Spinal cord (tissue), 10 donors: ENCODE results near the gene MBD3L1. TPM values are rescaled to one million over a fixed set of nuclear protein-coding genes. Genes with fewer than 3 reads are reported as not detected.
A peak's percentile ranks its signal among the peaks of the same experiment; 100 is the strongest.

Experiments used
- DNase-seq, 6 donors: peaks; one replicate each; pipeline versions ENCODE4 v3.0.0 to v3.0.0-alpha.2; 2013 to 2015; ENCODE audit warnings: low spot score in 6 of 6, low read depth in 4 of 6
- H3K27ac ChIP-seq: one replicate; pipeline ENCODE4 v1.5.1; 2013; ENCODE audit warnings: low read depth, low read length, control low read depth
- H3K27me3 ChIP-seq: one replicate; pipeline ENCODE4 v1.6.1; 2013; ENCODE audit warnings: low read length; ENCODE audit not compliant: control insufficient read depth, insufficient read depth
- H3K36me3 ChIP-seq: one replicate; pipeline ENCODE4 v1.6.1; 2013; ENCODE audit warnings: low read length; ENCODE audit not compliant: control insufficient read depth, insufficient read depth
- H3K4me1 ChIP-seq: one replicate; pipeline ENCODE4 v1.6.1; 2013; ENCODE audit warnings: low read length; ENCODE audit not compliant: control insufficient read depth, insufficient read depth
- H3K4me3 ChIP-seq: one replicate; pipeline ENCODE4 v1.5.1; 2013; ENCODE audit warnings: low read depth, low read length, control low read depth
- H3K9me3 ChIP-seq: one replicate; pipeline ENCODE4 v1.6.1; 2013; ENCODE audit warnings: low read length; ENCODE audit not compliant: control insufficient read depth, insufficient read depth
- WGBS: methylation state at CpG from one replicate; pipeline ENCODE4 v1.1.5; 2013; ENCODE audit warnings: missing lambda C conversion rate; ENCODE audit not compliant: insufficient coverage; 5-methylcytosine and 5-hydroxymethylcytosine counted together
- long read RNA-seq, 4 donors: transcript quantifications; one replicate each; lab custom pipeline, GENCODE V29; 2026
- polyA plus RNA-seq, 2 donors: library from polyadenylated mRNA; unstranded; fragments of 120-200 nt; gene quantifications; one replicate each; pipeline ENCODE4 v1.2.1, GENCODE V29; 2013; ENCODE audit not compliant: insufficient read length in 2 of 2
- total RNA-seq, 2 donors: library from RNA; depleted of rRNA in 1 of 2; stranded (reverse); fragments of 120-200 nt in 1 of 2; fragments of >200 nt in 1 of 2; gene quantifications; one replicate each; pipeline versions ENCODE4 v1.2.3 to v1.2.4, GENCODE V29; 2013 to 2014
- donor health status: healthy.

MBD3L1 gene
- total RNA-seq (not detected), polyA plus RNA-seq (not detected)
- long read RNA-seq, donor 1 = 0 reads
- long read RNA-seq, donor 2 = 0 reads
- long read RNA-seq, donor 3 = 0 reads
- long read RNA-seq, donor 4 = 0 reads

GRCh38 chr19:8832132-8833021, at the start of gene MBD3L1, which contains the start of gene ZNF558:
MBD3L1 (plus strand) TSS chr19:8832377; CDS start chr19:8842679, 10,302 bp downstream.
ZNF558 (minus strand) TSS chr19:8832304; CDS start chr19:8822659, 9,645 bp downstream.
- peak within 1 kb of the TSS; percentile 57 for H3K4me3 ChIP-seq
- peaks cover 11% of the 10 kb centered on the region for H3K36me3 ChIP-seq
- peak within 1 kb of the TSS; percentile 90 for H3K27ac ChIP-seq
- no peaks in the 10 kb centered on the region for H3K27me3 ChIP-seq
- under 1% methylated on average over 78 of the region's 78 CpGs for WGBS
- H3K9me3 ChIP-seq = no peaks in the 10 kb centered on the region
- peak; percentile 85 to 99 (median 92) for DNase-seq
- peaks cover 3% of the 10 kb centered on the region for H3K4me1 ChIP-seq

GRCh38 chr19:8794823-8795222, 37.4 kb upstream of the MBD3L1 start:
- no CpG with 5 or more reads among the region's 1 CpG for WGBS

GRCh38 chr19:8806661-8807060, 25.5 kb upstream of the MBD3L1 start:
- Histone ChIP-seq H3K36me3 (peaks cover 31% of the 10 kb centered on the region), H3K27me3 (no peaks in the 10 kb centered on the region), H3K4me1 (no peaks in the 10 kb centered on the region), H3K27ac (no peak overlapping the region), H3K4me3 (no peak overlapping the region), H3K9me3 (peaks cover 22% of the 10 kb centered on the region)
- DNase-seq = no peak
- WGBS = no CpG with 5 or more reads among the region's 1 CpG

More at GRCh38 chr19:8794823-8795222, 37.4 kb upstream of the MBD3L1 start:
- H3K4me1 ChIP-seq = no peaks in the 10 kb centered on the region
- no peaks in the 10 kb centered on the region for H3K36me3 ChIP-seq
- H3K9me3 ChIP-seq = peaks cover 8% of the 10 kb centered on the region
- no peak overlapping the region for H3K4me3 ChIP-seq
- no peaks in the 10 kb centered on the region for H3K27me3 ChIP-seq
- no peak for DNase-seq
- H3K27ac ChIP-seq = no peak overlapping the region

GRCh38 chr19:8811315-8812172, 20.6 kb upstream of the MBD3L1 start:
- Histone ChIP-seq H3K27ac (no peak overlapping the region), H3K4me1 (no peaks in the 10 kb centered on the region), H3K27me3 (no peaks in the 10 kb centered on the region), H3K36me3 (peaks cover 40% of the 10 kb centered on the region), H3K9me3 (peaks cover 30% of the 10 kb centered on the region), H3K4me3 (no peak overlapping the region)
- 97% methylated on average over 5 of the region's 10 CpGs for WGBS
- DNase-seq = peak in 1 of 6 donors; percentile 1

- Histone ChIP-seq H3K4me1 (no peaks in the 10 kb centered on the region), H3K27ac (no peak overlapping the region), H3K4me3 (no peak overlapping the region), H3K9me3 (peaks cover 21% of the 10 kb centered on the region), H3K36me3 (peaks cover 35% of the 10 kb centered on the region), H3K27me3 (no peaks in the 10 kb centered on the region)
- no CpG with 5 or more reads among the region's 3 CpGs for WGBS
- no peak for DNase-seq
Measured at GRCh38 chr19:8814176-8814575, 18.0 kb upstream of the MBD3L1 start.

GRCh38 chr19:8815780-8816179, 16.4 kb upstream of the MBD3L1 start:
- Histone ChIP-seq H3K4me3 (no peak overlapping the region), H3K27ac (no peak overlapping the region), H3K27me3 (no peaks in the 10 kb centered on the region), H3K9me3 (peaks cover 23% of the 10 kb centered on the region), H3K36me3 (peaks cover 51% of the 10 kb centered on the region), H3K4me1 (no peaks in the 10 kb centered on the region)
- WGBS = no CpG with 5 or more reads among the region's 2 CpGs
- DNase-seq = no peak

- 100% methylated on average over 1 of the region's 3 CpGs for WGBS
- Histone ChIP-seq H3K4me1 (no peaks in the 10 kb centered on the region), H3K4me3 (no peak overlapping the region), H3K27ac (no peak overlapping the region), H3K36me3 (peaks cover 79% of the 10 kb centered on the region), H3K9me3 (peaks cover 5% of the 10 kb centered on the region), H3K27me3 (no peaks in the 10 kb centered on the region)
- DNase-seq = no peak
Measured at GRCh38 chr19:8820234-8820633, 11.9 kb upstream of the MBD3L1 start.

- Histone ChIP-seq H3K9me3 (peaks cover 3% of the 10 kb centered on the region), H3K4me1 (no peaks in the 10 kb centered on the region), H3K4me3 (no peak overlapping the region), H3K27ac (no peak overlapping the region), H3K36me3 (peaks cover 77% of the 10 kb centered on the region), H3K27me3 (no peaks in the 10 kb centered on the region)
- WGBS = 100% methylated on average over 3 of the region's 5 CpGs
- DNase-seq = no peak
Measured at GRCh38 chr19:8821748-8822241, 10.4 kb upstream of the MBD3L1 start.

GRCh38 chr19:8826371-8826770, 5.8 kb upstream of the MBD3L1 start:
- 91% methylated on average over 4 of the region's 5 CpGs for WGBS
- no peaks in the 10 kb centered on the region for H3K27me3 ChIP-seq
- peaks cover 57% of the 10 kb centered on the region for H3K36me3 ChIP-seq

More at GRCh38 chr19:8826371-8826770, 5.8 kb upstream of the MBD3L1 start:
- Histone ChIP-seq H3K27ac (no peak overlapping the region), H3K9me3 (no peaks in the 10 kb centered on the region), H3K4me3 (no peak overlapping the region), H3K4me1 (peaks cover 2% of the 10 kb centered on the region)
- DNase-seq = no peak
